Panc1 (cell line): ENCODE data around the gene GRHL3. TPM values are rescaled to one million over a fixed set of nuclear protein-coding genes. Genes with fewer than 3 reads are reported as not detected.
A peak's percentile ranks its signal among the peaks of the same experiment; 100 is the strongest.

ENCODE experiments used
- ATAC-seq: fragments of 200-7000 bp; cut with Tn5 transposase; 2 replicates; pipeline ENCODE4 v1.9.1; 2020; ENCODE audit warnings: mild to moderate bottlenecking, moderate library complexity
- BruUV-seq: library from RNA; stranded (reverse); fragments of 400-500 nt; replicated peaks from 2 replicates; lab custom pipeline; 2021; lab: Mats Ljungman, UMichigan
- CTCF ChIA-PET: fragments of 300-600 bp; sonication (Branson Sonifier 250); formaldehyde crosslinking; loops from one replicate; lab custom pipeline; 2022; ENCODE audit warnings: antibody characterized with exemption; lab: Charles Lee
- POLR2A ChIA-PET: fragments of 300-600 bp; sonication (Branson Sonifier 250); formaldehyde crosslinking; loops from one replicate; lab custom pipeline; 2022; ENCODE audit warnings: antibody characterized with exemption; lab: Charles Lee
- DNase-seq: peaks from one replicate; pipeline ENCODE4 v3.0.0-alpha.2; 2010; ENCODE audit warnings: low read depth, low spot score
- H3K27ac ChIP-seq: 2 replicates; pipeline ENCODE4 v1.5.1; 2011; ENCODE audit warnings: mild to moderate bottlenecking, low read length, inconsistent platforms
- H3K27me3 ChIP-seq: fragments of 200-500 bp; sonication (Bioruptor generic); 2 replicates; pipeline ENCODE4 v1.6.0; 2014; ENCODE audit warnings: low read length, inconsistent platforms; ENCODE audit not compliant: control insufficient read depth, insufficient read depth
- H3K36me3 ChIP-seq: fragments of 200-500 bp; sonication (Bioruptor generic); 2 replicates; pipeline ENCODE4 v1.5.1; 2014; ENCODE audit warnings: inconsistent platforms, mild to moderate bottlenecking, low read length, moderate library complexity; ENCODE audit not compliant: control insufficient read depth, insufficient read depth
- H3K4me1 ChIP-seq: 2 replicates; pipeline ENCODE4 v1.5.1; 2011; ENCODE audit warnings: inconsistent platforms, mild to moderate bottlenecking, low read length, moderate library complexity; ENCODE audit not compliant: control insufficient read depth, insufficient read depth
- H3K4me3 ChIP-seq, 2 experiments: 2 replicates each; pipeline ENCODE4 v1.5.1; 2011 to 2012; ENCODE audit warnings: low read depth in 2 of 2, low read length in 2 of 2, mild to moderate bottlenecking in 2 of 2, inconsistent platforms in 1 of 2, moderate library complexity in 1 of 2
- H3K9me3 ChIP-seq: fragments of 200-500 bp; sonication (Bioruptor generic); 2 replicates; pipeline ENCODE4 v1.5.1; 2014; ENCODE audit warnings: low read depth, mild to moderate bottlenecking, inconsistent platforms, low read length, moderate library complexity; ENCODE audit not compliant: control insufficient read depth, insufficient read depth
- CTCF ChIP-seq: fragments of 450-650 bp; IDR thresholded peaks from 2 replicates; pipeline ENCODE4 v1.5.1; 2017; ENCODE audit warnings: mild to moderate bottlenecking
- POLR2AphosphoS5 ChIP-seq: IDR thresholded peaks from 2 replicates; pipeline ENCODE4 v1.6.1; 2012; ENCODE audit warnings: mild to moderate bottlenecking, low read depth, low read length, moderate library complexity
- REST ChIP-seq, 2 experiments: IDR thresholded peaks; 2 replicates each; pipeline ENCODE4 v1.6.1; 2011 to 2012; ENCODE audit warnings: low read depth in 2 of 2, control low read depth in 1 of 2, low read length in 1 of 2, mild to moderate bottlenecking in 1 of 2, moderate library complexity in 1 of 2; ENCODE audit not compliant: insufficient read depth in 1 of 2
- SIN3A ChIP-seq: IDR thresholded peaks from 2 replicates; pipeline ENCODE4 v1.6.1; 2012; ENCODE audit warnings: low read depth, mild to moderate bottlenecking, low read length, moderate library complexity, borderline replicate concordance; ENCODE audit not compliant: insufficient read depth
- TCF7L2 ChIP-seq: IDR thresholded peaks from 2 replicates; pipeline ENCODE4 v1.6.1; 2011; ENCODE audit warnings: mild to moderate bottlenecking, low read depth, low read length, inconsistent platforms
- in situ Hi-C: cut with HindIII; loops from 2 replicates; pipeline ENCODE4 v1.10.0; 2016; ENCODE audit warnings: low sequenced_read_pairs, low pct_unique_long_range_greater_than_20kb
- intact Hi-C: fragments of 100-400 bp; cut with micrococcal nuclease; formaldehyde crosslinking; loops from one replicate; pipeline ENCODE4 v1.10.0; 2022; ENCODE audit not compliant: unreplicated experiment
- total RNA-seq: library from RNA; stranded (reverse); gene quantifications from one replicate; pipeline ENCODE4 v1.2.1, GENCODE V29; 2021; ENCODE audit not compliant: unreplicated experiment

Gene GRHL3
- total RNA-seq, 1 experiment from 2014 or later: 16.7 TPM

GRCh38 chr1:24392982-24393650 lies 74.0 kb downstream of the GRHL3 start:
- POLR2A ChIA-PET: no interaction called here
- Histone ChIP-seq H3K27me3 (no peaks in the 10 kb centered on the region), H3K36me3 (no peaks in the 10 kb centered on the region), H3K4me3 (no peak overlapping the region), H3K27ac (no peak overlapping the region), H3K9me3 (no peaks in the 10 kb centered on the region), H3K4me1 (peaks cover 22% of the 10 kb centered on the region)
- CTCF ChIA-PET: interaction anchor here (0.7 to 4.3 kb wide), 8 partner anchors 71 to 243 kb away, joined by 3 to 125 read pairs (median 4); no protein-coding TSS in a partner anchor
- DNase-seq: no peak
- in situ Hi-C loops (loop anchor here (5.0 to 10.0 kb wide), 2 partner anchors 196 to 242 kb away; no protein-coding TSS in a partner anchor), intact Hi-C loops (loop anchor here (5.0 kb wide), 1 partner anchor 321 kb away; no protein-coding TSS in a partner anchor)
- BruUV-seq: no TSS peak
- TF ChIP-seq SIN3A: no peak
- TF ChIP-seq CTCF: no peak
- TF ChIP-seq REST (IDR thresholded peaks at IDR 0.05; ENCODE audit: insufficient read depth in 1 of 2, low read depth in 2 of 2, low read length in 1 of 2): no peak
- no peak for TF ChIP-seq POLR2AphosphoS5
- TF ChIP-seq TCF7L2: no peak
- ATAC-seq: no peak

GRCh38 chr1:24393892-24394291 lies 74.7 kb downstream of the GRHL3 start:
- no peak overlapping the region for H3K4me3 ChIP-seq
- H3K27me3 ChIP-seq: no peaks in the 10 kb centered on the region
- peaks cover 22% of the 10 kb centered on the region for H3K4me1 ChIP-seq
- CTCF ChIA-PET: interaction anchor here (0.7 to 4.3 kb wide), 4 partner anchors 21 to 244 kb away, joined by 3 to 125 read pairs (median 26); no protein-coding TSS in a partner anchor
- DNase-seq (no peak), ATAC-seq (peak; percentile 24; the same call in 1 of the 2 replicates)
- in situ Hi-C loops (loop anchor here (5.0 to 10.0 kb wide), 2 partner anchors 197 to 241 kb away; no protein-coding TSS in a partner anchor), intact Hi-C loops (loop anchor here (5.0 kb wide), 1 partner anchor 322 kb away; no protein-coding TSS in a partner anchor)
- POLR2A ChIA-PET: no interaction called here
- TF ChIP-seq SIN3A (no peak), CTCF (no peak), POLR2AphosphoS5 (no peak), REST (IDR thresholded peaks at IDR 0.05; ENCODE audit: insufficient read depth in 1 of 2, low read depth in 2 of 2, low read length in 1 of 2) (no peak), TCF7L2 (no peak)
- H3K9me3 ChIP-seq: no peaks in the 10 kb centered on the region
- BruUV-seq: no TSS peak
- no peaks in the 10 kb centered on the region for H3K36me3 ChIP-seq
- H3K27ac ChIP-seq: no peak overlapping the region
